GM18909 (cell line): ENCODE measurements around the gene DPH7.
"Not testable (repeated sequence)": the region's sequence is repeated elsewhere in the genome, so short reads cannot be mapped to it uniquely, and the experiment has no call there.

Experiments used
- ATAC-seq: cut with Tn5 transposase; IDR thresholded peaks from one replicate; pipeline ENCODE4 v1.9.1; 2021; ENCODE audit warnings: mild to moderate bottlenecking; ENCODE audit not compliant: unreplicated experiment, poor library complexity

The DPH7 gene

GRCh38 chr9:137551264-137552021, 27.3 kb downstream of the DPH7 start, which contains the start of gene MRPL41:
MRPL41 (plus strand) TSS chr9:137551879; CDS start chr9:137552082, 203 bp downstream.
- peak; percentile 86 for ATAC-seq

DNA sequence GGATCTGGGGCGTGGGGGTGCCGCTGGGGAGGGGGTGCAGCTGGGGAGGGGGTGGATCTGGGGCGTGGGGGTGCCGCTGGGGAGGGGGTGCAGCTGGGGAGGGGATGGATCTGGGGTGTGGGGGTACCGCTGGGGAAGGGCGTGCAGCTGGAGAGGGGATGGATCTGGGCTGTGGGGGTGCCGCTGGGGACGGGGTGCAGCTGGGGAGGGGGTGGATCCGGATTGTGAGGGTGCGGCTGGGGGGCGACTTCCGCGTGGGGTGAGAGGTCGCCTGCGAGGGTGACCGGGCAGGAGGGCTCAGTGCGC, 27.8 kb downstream of the DPH7 start:
- ATAC-seq: not testable (repeated sequence)

DNA sequence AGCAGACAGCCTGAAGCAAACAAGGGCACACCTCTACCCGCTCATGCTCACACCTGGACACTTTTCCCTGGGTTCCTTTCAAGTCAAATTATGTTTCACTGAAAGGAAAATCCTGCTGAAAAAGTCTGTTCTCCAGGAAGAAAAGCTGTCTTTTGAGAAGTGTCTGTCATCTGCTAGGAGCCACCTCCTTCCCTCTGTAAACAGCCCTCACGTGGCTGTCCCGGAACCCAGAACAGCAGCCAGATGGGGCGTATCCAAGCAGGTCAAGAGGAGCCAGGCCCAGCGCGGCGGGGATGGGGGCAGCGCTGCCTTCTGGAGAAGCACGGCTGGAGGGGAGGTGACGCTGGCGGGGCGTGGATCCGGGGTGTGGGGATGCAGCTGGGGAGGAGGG, 28.5 kb downstream of the DPH7 start, which contains the start of gene PNPLA7:
Gene PNPLA7 (minus strand): TSS at position 172 of the 391 bp plus-strand sequence. CDS start 205 bp downstream, outside the sequence.
- no peak for ATAC-seq

DNA sequence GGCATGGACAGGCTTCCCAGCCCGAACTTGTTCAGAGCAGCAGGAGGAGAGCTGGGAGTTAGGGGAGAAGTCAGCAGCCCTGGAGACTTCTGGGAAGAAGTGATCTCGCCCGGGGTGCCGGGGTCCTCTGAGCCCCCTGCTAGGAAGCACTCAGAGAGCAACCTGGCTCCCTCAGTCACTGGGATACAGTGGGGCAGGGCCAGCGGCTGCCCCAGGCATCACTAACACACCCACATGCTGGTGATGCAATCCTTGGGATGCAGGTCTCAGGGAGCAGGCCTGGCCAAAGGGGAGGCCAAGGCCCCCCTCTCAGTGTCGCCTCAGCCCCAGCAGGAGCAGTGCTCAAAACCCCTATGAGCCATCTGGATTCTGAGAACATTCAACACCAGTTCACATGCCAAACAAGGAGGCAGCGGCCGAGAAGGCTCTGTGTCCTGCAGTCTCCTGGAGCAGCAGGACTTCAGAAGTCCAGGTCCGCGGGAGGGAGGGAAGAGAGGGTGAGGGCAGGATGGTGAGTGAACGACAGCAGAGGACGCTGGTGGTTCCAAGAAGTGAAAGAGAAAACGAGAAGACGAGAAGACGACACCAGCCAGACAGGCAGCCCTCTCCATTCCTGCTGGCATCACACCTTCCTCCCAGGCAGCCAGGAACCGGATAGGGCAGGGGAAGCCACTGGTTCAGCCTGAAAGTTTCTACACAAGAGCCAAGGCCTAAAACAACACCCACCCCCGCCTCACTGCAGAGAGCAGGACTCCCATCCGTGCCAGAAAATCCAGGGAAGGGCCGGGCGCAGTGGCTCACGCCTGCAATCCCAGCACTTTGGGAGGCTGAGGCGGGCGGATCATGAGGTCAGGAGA, 30.8 kb downstream of the DPH7 start:
- no peak for ATAC-seq

GRCh38 chr9:137545123-137545522, 33.6 kb downstream of the DPH7 start:
- no peak for ATAC-seq

DNA sequence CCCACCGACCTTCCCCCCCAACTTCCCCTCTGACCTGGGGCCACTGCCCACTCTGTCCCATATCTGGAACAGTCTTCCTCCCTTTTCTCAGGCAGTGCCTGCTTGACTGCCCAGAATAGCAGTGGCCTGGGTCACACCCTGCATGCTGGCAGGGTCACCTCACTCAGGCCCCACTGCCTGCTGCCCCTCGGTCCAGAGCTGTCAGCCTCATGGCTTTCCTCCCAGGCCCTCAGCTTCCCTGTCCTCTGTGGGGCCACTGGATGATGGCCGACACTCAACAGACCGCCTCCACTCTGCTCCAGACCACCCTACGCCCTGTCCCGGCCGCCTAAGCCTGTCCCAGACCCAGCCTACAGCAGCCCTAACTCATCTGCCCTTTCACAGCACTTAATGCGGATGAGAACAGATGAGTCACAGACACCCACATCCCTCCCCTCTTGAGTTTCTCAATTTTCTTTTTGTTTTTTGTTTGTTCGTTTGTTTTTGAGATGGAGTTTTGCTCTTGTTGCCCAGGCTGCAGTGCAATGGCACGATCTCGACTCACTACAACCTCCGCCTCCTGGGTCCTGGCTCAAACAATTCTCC, 34.5 kb downstream of the DPH7 start:
- no peak for ATAC-seq

- no peak for ATAC-seq
Observed at GRCh38 chr9:137543237-137543963, 35.3 kb downstream of the DPH7 start.

DNA sequence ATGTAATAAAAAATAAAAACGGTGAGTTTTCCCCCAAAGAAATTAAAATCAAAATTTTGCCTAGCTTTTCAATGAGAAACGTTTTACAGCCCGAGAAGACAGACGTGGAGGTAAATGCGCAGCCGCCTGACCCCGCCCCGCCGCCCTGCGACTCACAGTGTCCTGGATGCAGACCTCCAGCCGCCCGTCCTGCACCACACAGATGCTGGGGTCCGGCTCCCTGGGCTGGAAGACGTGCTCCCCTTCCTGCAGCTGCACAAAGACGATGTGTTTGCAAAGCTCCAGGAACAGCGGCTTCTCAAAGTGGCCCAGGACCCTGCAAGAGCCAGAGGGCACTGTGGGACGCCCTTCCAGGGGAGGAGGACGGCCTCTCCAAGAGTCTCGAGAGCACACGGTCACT, 36.2 kb downstream of the DPH7 start:
- no peak for ATAC-seq

- ATAC-seq: no peak
Observed at GRCh38 chr9:137540536-137540935, 38.2 kb downstream of the DPH7 start.

DNA sequence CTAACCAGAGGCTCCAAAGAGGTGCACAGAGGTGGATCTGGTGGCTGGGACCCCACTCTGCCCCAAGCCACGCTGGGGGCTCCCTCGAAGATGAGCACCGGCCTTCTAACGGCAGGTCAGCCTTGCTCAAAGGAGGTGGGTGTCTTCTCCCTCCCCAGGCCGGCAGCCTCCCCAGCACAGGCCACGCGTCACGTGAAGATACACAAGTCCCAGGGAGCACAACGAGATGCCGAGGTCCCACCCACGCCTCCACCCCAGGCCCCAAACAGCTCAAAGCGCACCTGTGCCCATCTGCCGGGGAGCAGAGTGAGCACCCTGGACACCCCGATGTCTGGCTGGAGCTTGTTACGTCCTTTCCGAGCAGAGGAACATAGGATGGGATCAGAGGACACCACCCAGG, 40.7 kb downstream of the DPH7 start:
- ATAC-seq: no peak

DNA sequence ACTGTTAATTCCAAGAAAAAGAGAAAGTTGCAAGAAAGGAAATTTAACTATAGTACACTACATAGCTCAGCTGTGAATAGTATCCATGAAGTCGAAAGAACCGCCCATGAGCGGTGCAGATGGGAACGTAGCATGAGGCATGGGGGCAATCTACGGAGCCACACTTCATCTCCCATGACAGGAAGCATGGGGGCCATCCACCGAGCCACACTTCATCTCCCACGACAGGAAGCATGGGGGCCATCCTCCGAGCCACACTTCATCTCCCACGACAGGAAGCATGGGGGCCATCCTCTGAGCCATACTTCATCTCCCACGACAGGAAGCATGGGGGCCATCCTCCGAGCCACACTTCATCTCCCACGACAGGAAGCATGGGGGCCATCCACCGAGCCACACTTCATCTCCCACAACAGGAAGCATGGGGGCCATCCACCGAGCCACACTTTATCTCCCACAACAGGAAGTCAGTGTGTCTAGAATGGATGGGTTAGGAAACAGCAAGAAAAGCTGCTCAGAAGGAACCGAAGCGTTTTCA, 42.1 kb downstream of the DPH7 start:
- not testable (repeated sequence) for ATAC-seq

DNA sequence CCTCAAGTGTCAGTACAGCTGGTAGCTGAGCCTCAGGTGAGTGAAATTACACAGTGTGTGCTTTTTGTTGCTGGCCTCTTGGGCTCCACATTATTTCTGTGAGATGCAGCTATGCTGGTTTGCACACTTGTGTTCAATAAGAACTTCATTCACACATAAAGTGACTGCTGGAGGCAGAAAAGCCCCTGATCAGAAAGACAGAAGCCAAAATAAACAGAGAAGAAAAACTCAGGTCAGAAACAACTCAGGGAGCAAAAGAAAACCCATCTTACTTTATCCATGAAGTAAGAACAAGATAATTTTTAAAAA, 43.7 kb downstream of the DPH7 start:
- ATAC-seq: no peak

DNA sequence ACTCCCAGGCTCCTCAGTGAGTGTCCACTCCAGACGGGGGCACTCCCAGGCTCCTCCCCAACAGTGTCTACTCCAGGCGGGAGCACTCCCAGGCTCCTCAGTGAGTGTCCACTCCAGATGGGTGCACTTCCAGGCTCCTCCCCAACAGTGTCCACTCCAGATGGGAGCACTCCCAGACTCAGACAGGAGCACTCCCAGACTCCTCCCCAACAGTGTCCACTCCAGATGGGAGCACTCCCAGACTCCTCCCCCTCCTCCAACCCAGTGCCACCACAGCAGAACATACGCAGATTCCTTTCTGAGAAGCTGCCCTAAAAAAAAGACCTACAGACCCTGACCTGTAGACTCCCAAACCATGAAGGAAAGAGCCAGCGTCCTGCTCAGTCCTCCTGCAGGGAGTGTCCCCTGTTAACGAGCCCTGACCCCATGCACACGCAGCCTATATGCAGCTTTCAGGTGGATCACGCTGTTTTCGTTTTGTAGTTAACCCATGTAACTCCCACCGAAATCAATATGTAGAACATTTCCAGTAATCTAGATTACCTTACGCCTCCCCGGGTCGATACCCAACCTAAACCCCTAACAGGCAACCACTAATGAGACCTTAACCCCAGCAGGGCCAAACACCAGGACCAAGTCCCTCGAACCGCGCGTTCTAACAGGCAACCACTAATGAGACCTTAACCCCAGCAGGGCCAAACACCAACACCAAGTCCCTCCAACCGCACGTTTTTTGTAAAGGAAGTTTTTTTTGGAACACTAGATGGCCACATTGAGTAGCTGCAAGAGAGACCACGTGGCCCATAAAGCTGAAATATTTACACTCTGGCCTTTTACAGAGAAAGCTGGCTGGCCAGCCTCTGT, 44.2 kb downstream of the DPH7 start:
- ATAC-seq: no peak

GRCh38 chr9:137532891-137533468, 45.7 kb downstream of the DPH7 start:
- not testable (repeated sequence) for ATAC-seq

DNA sequence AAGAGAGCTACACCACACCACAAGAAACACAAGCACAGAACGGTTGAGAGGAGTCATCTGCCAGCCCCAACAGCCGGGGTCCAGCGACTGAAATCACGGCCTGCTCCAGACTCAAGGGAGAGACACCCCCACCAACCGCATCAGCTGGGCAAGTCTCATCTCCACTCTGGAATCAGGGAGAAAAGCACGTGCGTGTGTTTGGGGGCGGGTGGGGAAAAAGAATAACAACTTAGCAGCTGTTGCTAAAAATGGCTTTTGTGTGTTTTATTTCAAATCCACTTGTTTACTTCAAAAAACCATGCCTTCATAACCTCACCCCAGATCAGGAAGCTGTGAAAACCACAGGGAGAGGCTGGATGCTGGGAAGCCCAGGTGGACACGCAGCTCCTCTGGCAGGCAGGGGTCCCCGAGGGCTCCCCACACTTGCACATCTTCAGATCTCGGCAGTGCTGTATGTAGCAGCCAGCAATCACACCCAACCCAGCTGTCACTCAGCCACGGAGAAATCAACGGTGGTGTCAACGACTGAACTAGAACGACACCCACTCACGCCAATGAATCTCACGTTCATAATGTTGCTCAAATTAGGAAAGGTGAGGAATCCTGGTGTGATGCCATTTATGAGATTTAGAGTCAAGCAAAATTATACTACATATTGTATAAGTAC, 47.5 kb downstream of the DPH7 start:
- ATAC-seq: no peak

- ATAC-seq: no peak
Observed at GRCh38 chr9:137530331-137530730, 48.4 kb downstream of the DPH7 start.

DNA sequence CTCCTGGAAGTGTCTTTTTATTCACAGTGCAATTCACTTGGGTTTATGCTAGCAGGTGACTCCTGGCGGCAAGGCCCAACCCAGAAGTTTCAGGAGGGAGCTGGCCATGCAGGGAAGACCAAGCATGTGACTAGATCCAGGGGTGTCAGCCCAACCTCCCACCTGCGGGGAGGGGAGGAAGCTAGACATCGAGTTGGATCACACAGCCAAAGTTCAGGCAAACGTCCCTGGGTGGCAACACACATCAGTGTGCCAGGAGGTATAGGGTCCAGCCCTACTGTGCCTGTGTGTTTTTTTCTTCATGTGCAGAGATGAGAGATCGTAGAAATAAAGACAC, 53.8 kb downstream of the DPH7 start:
- ATAC-seq: no peak

DNA sequence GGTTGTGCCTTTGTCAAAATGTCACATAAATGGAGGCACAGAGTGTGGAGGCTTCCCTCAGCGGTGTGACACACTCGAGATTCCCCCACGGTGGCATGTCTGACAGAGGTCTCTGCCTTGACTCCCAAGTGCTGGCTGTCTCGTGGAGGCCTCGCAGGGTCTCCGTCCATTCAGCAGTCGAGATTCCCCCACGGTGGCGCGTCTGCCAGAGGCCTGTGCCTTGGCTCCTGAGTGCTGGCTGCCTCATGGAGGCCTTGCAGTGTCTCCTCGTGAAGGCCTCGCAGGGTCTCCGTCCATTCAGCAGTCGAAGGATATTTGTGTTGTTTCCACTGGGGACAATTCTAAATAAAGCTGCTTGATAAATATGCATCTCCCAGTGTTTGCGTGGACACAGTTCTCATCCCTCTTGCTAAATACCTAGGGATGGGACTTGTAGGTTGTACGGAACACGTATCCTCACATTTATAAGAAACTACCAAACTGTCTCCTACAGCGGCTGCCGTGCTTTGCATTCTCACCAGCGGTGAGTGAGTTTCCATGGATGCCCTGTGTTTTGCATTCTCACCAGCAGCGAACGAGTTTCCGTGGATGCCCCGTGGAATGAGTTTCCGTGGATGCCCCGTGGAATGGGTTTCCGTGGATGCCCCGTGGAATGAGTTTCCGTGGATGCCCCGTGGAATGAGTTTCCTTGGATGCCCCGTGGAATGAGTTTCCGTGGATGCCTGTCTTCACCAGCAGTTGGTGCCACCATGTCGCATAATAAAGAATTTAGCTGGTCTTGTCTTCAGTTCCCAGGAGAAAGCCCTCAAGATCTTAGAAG, 54.4 kb downstream of the DPH7 start:
- no peak for ATAC-seq
